Stomach (tissue), 4 donors: ENCODE measurements around the gene ZNF304.

Experiments used
- POLR2AphosphoS5 ChIP-seq, 3 donors: sonication (generic); formaldehyde crosslinking; IDR thresholded peaks; one replicate each; pipeline ENCODE4 v1.6.1; 2016; ENCODE audit warnings: antibody characterized with exemption in 3 of 3
- TF ChIP-seq, protein P1 (sequence below), 7 experiments: fragments of 450-650 bp in 4 of 7; fragments of 200-600 bp in 3 of 7; sonication (generic) in 3 of 7; IDR thresholded peaks; one replicate each; pipeline ENCODE4 v1.5.1; 2016 to 2019; ENCODE audit warnings: antibody characterized with exemption in 7 of 7, control low read depth in 2 of 7, mild to moderate bottlenecking in 1 of 7

DNA sequence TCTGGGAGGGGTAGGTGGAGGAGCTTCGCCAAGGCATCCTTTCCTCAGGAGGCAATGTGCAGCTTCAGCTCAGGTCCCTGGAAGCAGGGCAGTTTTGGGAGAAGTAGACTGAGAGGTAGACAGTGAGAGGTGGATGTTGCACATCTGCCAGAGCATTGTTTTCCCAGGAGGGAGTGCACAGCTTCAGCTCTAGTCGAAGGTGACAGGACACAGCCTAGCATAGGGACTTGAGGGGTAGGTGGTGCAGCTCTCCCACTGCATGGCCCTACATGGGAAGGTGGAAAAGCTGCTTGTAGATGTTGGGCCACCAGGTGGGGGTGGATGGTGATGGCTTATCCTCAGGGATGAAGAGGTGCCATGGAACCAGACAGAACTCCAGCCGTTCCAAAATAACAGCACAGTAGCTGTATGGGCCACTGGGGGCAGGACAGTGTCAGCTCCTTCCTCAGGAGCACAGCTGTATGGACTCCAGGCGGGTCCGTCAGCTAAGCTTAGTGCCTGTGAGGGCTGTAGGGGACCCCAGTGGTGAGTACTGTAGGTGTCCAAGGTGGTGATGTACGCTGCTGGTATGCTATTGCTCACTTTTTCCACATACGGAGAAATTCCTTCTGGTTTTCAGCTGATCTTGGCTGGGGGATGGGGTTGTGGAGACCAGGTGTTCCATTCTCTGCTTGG lies 48.2 kb upstream of the ZNF304 start:
- TF ChIP-seq, protein P1, sequence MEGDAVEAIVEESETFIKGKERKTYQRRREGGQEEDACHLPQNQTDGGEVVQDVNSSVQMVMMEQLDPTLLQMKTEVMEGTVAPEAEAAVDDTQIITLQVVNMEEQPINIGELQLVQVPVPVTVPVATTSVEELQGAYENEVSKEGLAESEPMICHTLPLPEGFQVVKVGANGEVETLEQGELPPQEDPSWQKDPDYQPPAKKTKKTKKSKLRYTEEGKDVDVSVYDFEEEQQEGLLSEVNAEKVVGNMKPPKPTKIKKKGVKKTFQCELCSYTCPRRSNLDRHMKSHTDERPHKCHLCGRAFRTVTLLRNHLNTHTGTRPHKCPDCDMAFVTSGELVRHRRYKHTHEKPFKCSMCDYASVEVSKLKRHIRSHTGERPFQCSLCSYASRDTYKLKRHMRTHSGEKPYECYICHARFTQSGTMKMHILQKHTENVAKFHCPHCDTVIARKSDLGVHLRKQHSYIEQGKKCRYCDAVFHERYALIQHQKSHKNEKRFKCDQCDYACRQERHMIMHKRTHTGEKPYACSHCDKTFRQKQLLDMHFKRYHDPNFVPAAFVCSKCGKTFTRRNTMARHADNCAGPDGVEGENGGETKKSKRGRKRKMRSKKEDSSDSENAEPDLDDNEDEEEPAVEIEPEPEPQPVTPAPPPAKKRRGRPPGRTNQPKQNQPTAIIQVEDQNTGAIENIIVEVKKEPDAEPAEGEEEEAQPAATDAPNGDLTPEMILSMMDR (IDR thresholded peaks at IDR 0.05), result no peak
- TF ChIP-seq POLR2AphosphoS5 (IDR thresholded peaks at IDR 0.05), result no peak
